GM19372 (cell line): ENCODE data around the gene SLC2A14.
"Not testable (repeated sequence)": the region's sequence is repeated elsewhere in the genome, so short reads cannot be mapped to it uniquely, and the experiment has no call there.

Experiments used
- ATAC-seq: cut with Tn5 transposase; IDR thresholded peaks from one replicate; pipeline ENCODE4 v1.9.1; 2021; ENCODE audit warnings: mild to moderate bottlenecking, low read depth, moderate library complexity; ENCODE audit not compliant: unreplicated experiment

Gene SLC2A14

GRCh38 chr12:7835766-7836165, 36.9 kb downstream of the SLC2A14 start:
- ATAC-seq: no peak

- ATAC-seq: no peak
These were observed 37.6 kb downstream of the SLC2A14 start for GRCh38 chr12:7835116-7835515.

- no peak for ATAC-seq
These were observed 38.0 kb downstream of the SLC2A14 start for GRCh38 chr12:7834701-7835100.

- ATAC-seq: no peak
These were observed 38.9 kb downstream of the SLC2A14 start for GRCh38 chr12:7833831-7834230.

GRCh38 chr12:7833201-7833600, 39.5 kb downstream of the SLC2A14 start:
- not testable (repeated sequence) for ATAC-seq

- no peak for ATAC-seq
These were observed 40.5 kb downstream of the SLC2A14 start for GRCh38 chr12:7832059-7832696.

GRCh38 chr12:7829737-7830136, 43.0 kb downstream of the SLC2A14 start:
- not testable (repeated sequence) for ATAC-seq

- ATAC-seq: not testable (repeated sequence)
These were observed 47.0 kb downstream of the SLC2A14 start for GRCh38 chr12:7825754-7826153.

- ATAC-seq: no peak
These were observed 65.7 kb downstream of the SLC2A14 start for GRCh38 chr12:7806863-7807487.

- not testable (repeated sequence) for ATAC-seq
These were observed 66.4 kb downstream of the SLC2A14 start for GRCh38 chr12:7806319-7806718.

- ATAC-seq: no peak
These were observed 71.3 kb downstream of the SLC2A14 start for GRCh38 chr12:7801460-7801859.

- not testable (repeated sequence) for ATAC-seq
These were observed 73.9 kb downstream of the SLC2A14 start for GRCh38 chr12:7798750-7799308.

- no peak for ATAC-seq
These were observed 74.9 kb downstream of the SLC2A14 start for GRCh38 chr12:7797698-7798398.

GRCh38 chr12:7797269-7797668, 75.4 kb downstream of the SLC2A14 start:
- ATAC-seq: not testable (repeated sequence)

- no peak for ATAC-seq
These were observed 79.5 kb downstream of the SLC2A14 start for GRCh38 chr12:7793211-7793610.

- ATAC-seq: not testable (repeated sequence)
These were observed 83.7 kb downstream of the SLC2A14 start, which contains the start of gene NANOG for GRCh38 chr12:7788884-7789528. NANOG (plus strand) TSS chr12:7789402; CDS start chr12:7789615, 213 bp downstream.

GRCh38 chr12:7788294-7788660, 84.4 kb downstream of the SLC2A14 start:
- no peak for ATAC-seq

- ATAC-seq: no peak
These were observed 85.0 kb downstream of the SLC2A14 start for GRCh38 chr12:7787574-7788293.

- ATAC-seq: no peak
These were observed 88.0 kb downstream of the SLC2A14 start for GRCh38 chr12:7784701-7785100.

GRCh38 chr12:7783433-7783832, 89.3 kb downstream of the SLC2A14 start:
- not testable (repeated sequence) for ATAC-seq
